HG02870 (cell line): ENCODE results near the gene FERMT3.

Source experiments
- ATAC-seq: cut with Tn5 transposase; IDR thresholded peaks from one replicate; pipeline ENCODE4 v1.9.1; 2021; ENCODE audit warnings: mild to moderate bottlenecking, moderate library complexity; ENCODE audit not compliant: unreplicated experiment

FERMT3 gene

GRCh38 chr11:64185693-64186491 is 20.6 kb upstream of the FERMT3 start, which contains the start of gene STIP1:
Gene STIP1, plus strand, starts transcription at chr11:64186171. Its CDS starts 91 bp downstream, at chr11:64186262.
- ATAC-seq, result peak; percentile 84

- ATAC-seq, result no peak
These were observed 19.9 kb upstream of the FERMT3 start for GRCh38 chr11:64186492-64187165.

GRCh38 chr11:64192434-64192833 is 14.1 kb upstream of the FERMT3 start:
- no peak for ATAC-seq

- ATAC-seq, result no peak
These were observed 9.9 kb upstream of the FERMT3 start for GRCh38 chr11:64196626-64197025.

GRCh38 chr11:64198511-64198910 is 8.0 kb upstream of the FERMT3 start:
- no peak for ATAC-seq

- ATAC-seq, result no peak
These were observed 5.0 kb upstream of the FERMT3 start for GRCh38 chr11:64201543-64201942.

- no peak for ATAC-seq
These were observed 3.5 kb upstream of the FERMT3 start for GRCh38 chr11:64202992-64203391.

- ATAC-seq, result no peak
These were observed 3.0 kb upstream of the FERMT3 start for GRCh38 chr11:64203421-64204079.

- no peak for ATAC-seq
These were observed 2.5 kb upstream of the FERMT3 start for GRCh38 chr11:64204080-64204440.

- ATAC-seq, result no peak
These were observed 2.0 kb upstream of the FERMT3 start for GRCh38 chr11:64204464-64204989.

GRCh38 chr11:64207256-64208085 is 950 bp downstream of the FERMT3 start:
- ATAC-seq, result peak; percentile 55

- ATAC-seq, result no peak
These were observed 1.7 kb downstream of the FERMT3 start for GRCh38 chr11:64208086-64208795.

GRCh38 chr11:64208796-64209562 is 2.5 kb downstream of the FERMT3 start:
- no peak for ATAC-seq

- no peak for ATAC-seq
These were observed 3.0 kb downstream of the FERMT3 start for GRCh38 chr11:64209563-64209843.

- no peak for ATAC-seq
These were observed 3.9 kb downstream of the FERMT3 start for GRCh38 chr11:64210301-64211020.

- ATAC-seq, result no peak
These were observed 4.8 kb downstream of the FERMT3 start for GRCh38 chr11:64211181-64211872.

GRCh38 chr11:64216879-64217278 is 10.4 kb downstream of the FERMT3 start:
- ATAC-seq, result no peak

GRCh38 chr11:64218628-64219353 is 12.3 kb downstream of the FERMT3 start:
- no peak for ATAC-seq
